GM19438 (cell line): ENCODE measurements around the gene HOXA3.

Source experiments
- ATAC-seq: cut with Tn5 transposase; IDR thresholded peaks from one replicate; pipeline ENCODE4 v1.9.1; 2021; ENCODE audit warnings: low read depth; ENCODE audit not compliant: unreplicated experiment

Gene HOXA3

GRCh38 chr7:27116962-27117886 is 35.2 kb downstream of the HOXA3 start:
- no peak for ATAC-seq

- ATAC-seq = no peak
Measured at GRCh38 chr7:27116031-27116961, 36.1 kb downstream of the HOXA3 start.

- no peak for ATAC-seq
Measured at GRCh38 chr7:27115221-27116026, 37.0 kb downstream of the HOXA3 start.

GRCh38 chr7:27114881-27115220 is 37.5 kb downstream of the HOXA3 start:
- ATAC-seq = no peak

GRCh38 chr7:27113991-27114769 is 38.2 kb downstream of the HOXA3 start:
- ATAC-seq = no peak

GRCh38 chr7:27112955-27113949 is 39.1 kb downstream of the HOXA3 start:
- ATAC-seq = no peak

- ATAC-seq = no peak
Measured at GRCh38 chr7:27112361-27112760, 40.0 kb downstream of the HOXA3 start.

GRCh38 chr7:27111751-27112277 is 40.6 kb downstream of the HOXA3 start:
- no peak for ATAC-seq

- ATAC-seq = no peak
Measured at GRCh38 chr7:27111042-27111750, 41.2 kb downstream of the HOXA3 start.

- ATAC-seq = no peak
Measured at GRCh38 chr7:27110186-27111031, 42.0 kb downstream of the HOXA3 start.

GRCh38 chr7:27109466-27110185 is 42.8 kb downstream of the HOXA3 start:
- ATAC-seq = no peak

- no peak for ATAC-seq
Measured at GRCh38 chr7:27108390-27109127, 43.8 kb downstream of the HOXA3 start.

GRCh38 chr7:27107391-27108381 is 44.7 kb downstream of the HOXA3 start:
- ATAC-seq = no peak

- no peak for ATAC-seq
Measured at GRCh38 chr7:27106901-27107240, 45.5 kb downstream of the HOXA3 start.
